Hypothalamus (tissue), 51 donors: ENCODE data around the gene IL10.

Source experiments
- DNase-seq, 51 donors: peaks; one replicate each; lab custom pipeline; 2025; lab: John Stamatoyannopoulos, UW

IL10 gene

GRCh38 chr1:206738370-206739366 is 33.6 kb downstream of the IL10 start:
- no peak for DNase-seq

- no peak for DNase-seq
These were observed 34.5 kb downstream of the IL10 start for GRCh38 chr1:206737729-206738201.

DNA sequence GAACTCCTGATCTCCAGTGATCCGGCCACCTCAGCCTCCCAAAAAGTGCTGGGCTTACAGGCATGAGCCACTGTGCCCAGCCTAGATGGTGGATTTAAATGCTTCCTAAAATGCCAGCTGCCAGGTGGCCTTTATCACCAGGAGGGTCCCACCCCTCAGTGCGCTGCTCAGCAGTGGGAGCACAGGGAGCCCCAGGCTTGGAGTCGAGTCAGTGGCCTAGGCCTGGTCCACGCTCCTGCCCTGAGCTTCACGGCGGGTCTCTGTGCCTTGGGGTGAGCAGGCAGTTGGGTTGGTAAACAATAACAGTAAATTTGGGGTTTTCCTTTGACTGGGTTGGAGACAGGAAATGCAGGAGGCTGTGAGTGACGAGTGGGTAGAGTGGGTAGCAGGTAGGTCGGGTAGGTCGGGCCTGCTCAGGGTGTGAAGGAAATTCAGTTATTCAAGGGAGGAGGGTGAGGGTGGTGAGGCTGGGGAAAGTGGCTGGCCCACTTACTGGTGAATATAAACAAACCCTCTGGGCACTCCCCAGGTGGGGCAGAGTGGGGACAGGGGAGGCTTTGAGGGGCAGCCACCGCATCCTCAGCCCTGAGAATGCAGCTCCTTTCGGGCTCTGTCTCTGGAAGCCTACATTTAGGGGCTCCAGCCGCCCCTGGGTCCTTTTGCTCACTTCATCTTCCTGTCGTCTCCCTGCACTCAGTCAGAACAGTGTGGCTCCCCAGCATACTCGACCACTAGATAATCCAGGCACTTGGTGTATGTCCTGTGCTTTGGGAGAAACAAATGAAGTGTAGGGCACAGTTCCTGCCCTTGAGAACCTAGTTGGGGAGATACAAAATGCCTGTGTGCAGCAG is 35.2 kb downstream of the IL10 start:
- no peak for DNase-seq

- peak in 1 of 51 donors; percentile 8 for DNase-seq
These were observed 36.7 kb downstream of the IL10 start for GRCh38 chr1:206735553-206736031.

DNA sequence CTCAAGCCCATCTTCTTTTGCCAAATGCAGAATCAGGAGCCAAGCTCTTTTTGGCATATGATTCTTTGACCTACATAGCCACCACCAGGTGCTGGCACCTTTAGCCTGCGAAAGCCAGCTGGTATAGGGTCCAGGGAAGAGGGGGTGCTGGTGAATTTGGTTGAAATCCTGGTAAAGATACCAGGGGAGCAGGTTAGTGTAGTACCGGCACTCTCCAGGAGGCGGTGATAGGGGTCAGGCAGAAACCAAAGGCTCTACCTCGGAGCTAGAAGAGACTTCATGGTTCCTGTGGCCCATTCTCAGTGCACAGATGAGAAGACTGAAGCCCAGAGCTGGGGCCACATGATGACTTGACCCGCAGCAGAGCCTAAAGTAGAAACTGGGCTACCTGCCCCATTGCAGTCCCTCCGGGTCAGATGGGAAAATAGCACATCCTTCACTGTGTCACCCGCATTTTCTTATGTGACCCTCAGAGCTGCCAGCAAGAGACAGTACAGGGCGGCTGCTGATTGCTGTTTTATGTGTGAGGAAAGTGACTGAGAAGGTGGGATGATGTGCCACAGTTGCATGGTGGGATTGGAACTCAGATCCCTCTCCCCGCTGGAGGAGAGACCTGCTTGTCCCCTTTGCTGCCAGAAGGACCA is 37.7 kb downstream of the IL10 start:
- DNase-seq: peak in 9 of 51 donors; percentile 6 to 26 (median 17)

DNA sequence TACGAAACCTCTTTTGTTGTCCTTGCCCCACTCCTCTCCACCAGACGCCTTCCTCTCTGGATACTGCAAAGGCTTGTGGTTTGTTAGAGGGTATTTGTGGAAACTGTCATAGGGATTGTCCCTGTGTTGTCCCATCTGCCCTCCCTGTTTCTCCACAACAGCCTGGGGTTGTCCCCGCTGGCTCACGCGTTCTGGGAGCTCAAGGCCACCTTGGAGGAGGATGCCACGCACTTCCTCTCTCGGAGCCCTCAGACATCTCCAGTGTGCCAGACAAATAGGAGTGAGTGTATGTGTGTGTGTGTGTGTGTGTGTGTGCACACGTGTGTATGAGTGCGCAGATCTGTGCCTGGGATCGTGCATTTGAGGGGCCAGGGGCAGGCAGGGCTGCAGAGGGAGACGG is 39.3 kb downstream of the IL10 start:
- no peak for DNase-seq

GRCh38 chr1:206732508-206732907 is 39.8 kb downstream of the IL10 start:
- no peak for DNase-seq

DNA sequence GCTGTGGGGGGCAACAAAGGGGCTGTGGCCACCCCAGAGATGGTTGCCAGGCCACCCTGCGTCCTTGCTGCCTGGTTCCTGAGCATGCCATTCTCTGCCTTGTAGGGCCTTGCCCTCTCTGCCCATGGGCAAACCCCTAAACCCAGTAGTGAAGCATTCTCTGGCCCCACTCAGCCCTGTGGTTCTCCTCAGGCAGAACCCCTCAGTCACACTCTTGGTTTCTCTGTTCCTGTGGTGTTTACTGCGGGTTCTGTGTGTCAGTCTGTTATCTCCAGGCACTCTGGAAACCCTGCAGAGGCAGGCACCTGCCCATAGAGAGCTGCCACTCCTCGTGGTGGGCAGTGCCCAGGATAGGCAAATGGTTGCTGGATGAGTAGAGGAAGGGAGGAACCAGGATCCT is 42.8 kb downstream of the IL10 start:
- no peak for DNase-seq

GRCh38 chr1:206729050-206729449 is 43.2 kb downstream of the IL10 start:
- no peak for DNase-seq

DNA sequence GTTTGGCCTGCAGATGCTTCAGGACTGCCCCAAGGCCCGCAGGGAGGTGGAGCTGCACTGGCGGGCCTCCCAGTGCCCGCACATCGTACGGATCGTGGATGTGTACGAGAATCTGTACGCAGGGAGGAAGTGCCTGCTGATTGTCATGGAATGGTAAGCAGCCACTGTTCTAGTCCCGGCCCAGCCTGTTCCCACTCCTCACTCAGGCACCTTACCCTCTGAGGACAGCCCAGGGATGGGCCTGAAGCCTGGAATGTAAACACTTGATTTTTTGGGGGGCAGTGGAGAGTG is 43.7 kb downstream of the IL10 start:
- DNase-seq: no peak

- no peak for DNase-seq
These were observed 44.2 kb downstream of the IL10 start for GRCh38 chr1:206727981-206728696.

DNA sequence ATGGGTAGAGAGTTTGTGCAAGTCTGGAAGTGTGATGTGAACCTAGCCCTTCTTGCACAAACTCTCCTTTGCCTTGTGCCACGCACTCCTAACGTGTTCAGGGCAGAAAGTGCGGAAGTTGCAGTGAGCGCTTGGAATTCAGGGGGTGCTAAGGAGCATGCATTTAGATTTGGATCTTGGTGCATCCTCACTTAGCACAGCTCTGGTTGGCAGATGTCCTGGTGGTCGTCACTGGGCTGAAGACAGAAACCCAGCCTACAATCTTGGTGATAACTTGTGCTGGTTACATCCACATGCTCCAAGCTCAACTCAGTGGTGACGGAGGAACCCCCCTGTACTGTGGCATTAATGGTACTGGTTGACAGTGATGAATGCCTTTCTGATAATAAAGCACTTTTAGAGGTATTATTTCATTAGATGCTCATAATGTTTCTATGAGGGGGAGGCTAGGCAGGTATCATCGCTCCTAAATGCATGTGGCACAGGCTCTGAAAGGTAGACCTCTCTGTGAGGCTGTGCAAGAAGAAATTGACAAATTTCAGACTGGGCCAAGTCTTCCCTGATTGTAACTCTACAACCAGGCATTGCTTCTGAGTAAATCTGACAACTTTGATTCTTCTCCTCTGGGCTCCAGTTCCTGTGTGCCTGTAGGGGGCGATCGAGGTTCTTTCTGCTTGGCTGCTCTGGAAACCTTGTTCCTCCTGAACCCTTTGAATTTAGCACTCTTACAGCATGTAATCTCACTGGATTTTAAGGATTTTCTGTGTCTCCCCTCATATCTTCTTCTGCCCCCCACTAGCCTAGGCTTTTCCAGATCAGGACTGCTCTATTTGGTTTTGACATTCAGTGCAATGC is 47.0 kb downstream of the IL10 start:
- peak in 9 of 51 donors; percentile 13 to 35 (median 31) for DNase-seq

DNA sequence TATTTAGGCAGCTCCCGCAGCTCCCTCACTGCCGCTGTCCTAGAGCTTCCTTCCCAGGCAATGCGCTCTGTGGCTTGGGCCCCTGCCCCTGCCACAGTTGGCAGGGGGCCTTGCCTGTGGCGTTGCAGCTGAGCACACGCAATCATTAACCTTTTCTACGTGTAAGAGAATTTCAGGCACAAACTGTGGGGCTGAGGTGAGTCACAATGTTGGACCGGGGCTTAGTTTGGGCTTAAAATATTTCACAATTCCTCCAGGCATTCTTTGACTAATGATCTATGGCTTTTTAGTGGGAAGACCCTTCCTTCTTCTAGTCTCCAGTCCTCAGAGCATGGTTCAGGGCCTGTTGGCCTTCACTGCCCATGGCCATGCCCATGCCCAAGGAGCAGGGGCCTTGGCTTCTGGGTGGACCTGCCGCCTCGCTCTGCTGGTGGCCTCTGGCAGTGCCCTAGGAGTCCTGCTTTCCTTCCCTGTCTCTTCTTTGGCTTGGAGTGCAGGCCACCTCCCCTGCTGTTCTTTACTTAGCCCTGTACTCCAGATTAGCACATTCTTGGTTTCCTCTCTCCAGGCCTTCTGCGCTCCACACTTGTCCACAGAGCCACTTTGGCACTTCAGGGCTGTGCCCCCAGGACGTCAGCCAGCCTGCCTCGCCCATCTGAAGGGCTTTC is 48.4 kb downstream of the IL10 start:
- DNase-seq: peak in 1 of 51 donors; percentile 21

DNA sequence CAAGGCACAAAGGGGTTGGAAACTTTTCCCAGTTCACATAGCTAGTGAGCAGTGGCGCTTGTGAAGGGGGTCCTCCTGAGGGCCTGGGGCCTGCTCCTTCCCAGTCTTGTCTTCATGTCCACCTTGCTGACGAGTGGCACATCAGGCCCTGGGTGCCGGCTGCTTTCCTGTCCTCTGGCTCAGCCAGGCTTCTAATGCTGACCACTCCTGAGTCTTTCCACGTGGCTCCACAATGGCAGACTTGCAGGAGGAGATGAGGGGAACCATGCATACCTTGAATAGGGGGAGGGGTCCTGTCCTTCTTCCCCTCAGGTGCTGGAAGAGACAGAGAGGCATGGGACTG is 48.9 kb downstream of the IL10 start:
- no peak for DNase-seq

- DNase-seq: no peak
These were observed 49.4 kb downstream of the IL10 start for GRCh38 chr1:206722751-206723461.

DNA sequence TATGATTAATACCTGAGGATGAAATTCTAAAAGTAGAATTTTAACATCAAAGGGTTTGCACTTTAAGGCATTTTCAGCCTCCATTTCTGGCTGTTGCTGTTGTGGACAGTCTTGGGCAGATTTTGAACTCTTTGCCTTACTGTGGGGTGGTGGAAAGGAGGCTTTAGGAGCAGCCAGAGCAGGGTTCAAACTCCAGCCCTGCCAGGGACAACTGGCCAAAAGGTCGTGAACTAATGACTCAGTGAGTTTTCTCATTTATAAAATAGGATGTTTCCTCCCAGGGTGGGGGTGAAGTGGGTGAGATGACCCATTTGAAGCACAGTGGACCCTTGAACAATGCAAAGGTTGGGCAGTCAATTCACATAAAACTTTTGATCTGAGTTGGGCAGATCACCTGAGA is 50.8 kb downstream of the IL10 start:
- DNase-seq: no peak

- no peak for DNase-seq
These were observed 53.0 kb downstream of the IL10 start for GRCh38 chr1:206719169-206719839.

DNA sequence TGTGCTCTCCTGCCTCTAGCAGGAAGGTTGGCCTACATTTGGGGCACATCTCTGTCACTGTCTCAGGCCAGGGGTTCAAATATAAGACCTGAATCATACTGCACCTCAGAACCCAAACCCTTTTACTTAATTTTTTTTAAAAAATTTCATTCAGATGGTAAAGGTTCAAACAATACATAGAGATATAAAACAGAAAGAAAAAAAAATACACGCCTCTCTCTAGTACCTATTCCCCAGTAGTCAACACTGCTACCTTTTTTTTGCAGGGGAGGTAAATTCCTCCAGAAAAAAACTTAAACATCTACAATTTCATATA is 54.7 kb downstream of the IL10 start:
- no peak for DNase-seq
